ENCODE measurements around the gene ITGA4.
A peak's percentile ranks its signal among the peaks of the same experiment; 100 is the strongest.

Gene ITGA4

DNA sequence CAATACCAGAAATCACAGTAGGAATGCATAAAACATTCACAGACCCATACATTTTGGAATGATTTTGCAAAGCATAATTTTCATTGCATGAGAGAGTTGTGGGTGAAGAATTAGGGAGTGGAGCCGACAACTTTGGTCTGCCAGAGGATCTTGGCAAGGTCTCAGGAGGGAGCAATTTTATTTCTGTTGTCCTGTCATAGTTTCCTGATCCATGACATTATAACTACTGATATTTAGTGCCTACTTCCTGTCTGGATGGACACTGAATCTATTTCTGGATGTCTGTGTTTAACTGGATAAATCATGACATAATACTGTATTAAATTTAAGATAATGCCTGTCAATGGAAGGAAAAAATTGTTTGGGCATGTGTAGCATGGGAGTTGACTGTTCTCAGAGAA lies 2.4 kb downstream of the ITGA4 start:
- no peak for DNase-seq

DNA sequence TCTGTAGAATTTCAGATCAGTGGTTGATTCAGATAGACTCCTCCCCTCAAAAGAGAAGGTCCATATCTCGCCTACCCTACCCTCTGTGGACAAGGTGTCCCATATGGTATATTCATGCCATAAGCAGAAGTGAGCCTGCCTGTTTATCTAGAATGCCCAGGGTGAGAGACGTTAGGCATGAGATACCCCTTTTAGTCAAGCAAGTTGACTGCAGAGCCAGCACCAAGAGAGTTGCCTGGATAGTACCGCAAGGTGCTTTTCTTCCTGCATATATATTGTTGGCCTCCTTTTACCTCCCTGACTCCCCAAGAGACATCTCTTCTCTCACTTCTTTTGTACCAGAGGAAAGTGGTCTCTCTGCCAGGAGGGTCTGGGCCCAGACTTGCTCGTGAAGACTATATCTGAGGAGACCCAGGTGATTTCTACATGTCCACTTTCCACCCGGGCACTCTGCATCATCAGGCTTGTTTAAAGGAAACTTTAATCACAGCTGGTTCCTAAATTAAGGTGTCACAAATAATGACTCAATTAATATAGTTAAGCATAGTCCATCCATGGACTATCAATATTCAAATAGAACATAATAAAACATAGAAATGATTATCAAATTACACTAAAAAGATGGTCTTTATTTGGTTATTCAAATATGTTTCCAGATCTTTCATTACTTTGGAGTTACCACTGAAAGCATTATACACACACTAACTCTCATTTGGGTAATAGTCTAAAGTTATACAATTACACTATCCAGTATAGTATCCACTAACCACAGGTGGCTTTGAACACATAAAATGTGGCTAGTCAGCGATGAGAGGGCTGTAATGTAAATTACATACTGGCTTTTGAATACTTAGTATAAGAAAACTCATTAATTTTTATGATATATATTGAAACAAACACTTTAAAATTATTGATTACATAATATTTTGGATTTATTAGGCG lies 4.1 kb downstream of the ITGA4 start:
- DNase-seq: no peak

GRCh38 chr2:181462033-181462432 lies 4.8 kb downstream of the ITGA4 start:
- DNase-seq: no peak

GRCh38 chr2:181463588-181463987 lies 6.4 kb downstream of the ITGA4 start:
- DNase-seq: no peak

- no peak for DNase-seq
These were observed 7.8 kb downstream of the ITGA4 start for GRCh38 chr2:181464966-181465365.

DNA sequence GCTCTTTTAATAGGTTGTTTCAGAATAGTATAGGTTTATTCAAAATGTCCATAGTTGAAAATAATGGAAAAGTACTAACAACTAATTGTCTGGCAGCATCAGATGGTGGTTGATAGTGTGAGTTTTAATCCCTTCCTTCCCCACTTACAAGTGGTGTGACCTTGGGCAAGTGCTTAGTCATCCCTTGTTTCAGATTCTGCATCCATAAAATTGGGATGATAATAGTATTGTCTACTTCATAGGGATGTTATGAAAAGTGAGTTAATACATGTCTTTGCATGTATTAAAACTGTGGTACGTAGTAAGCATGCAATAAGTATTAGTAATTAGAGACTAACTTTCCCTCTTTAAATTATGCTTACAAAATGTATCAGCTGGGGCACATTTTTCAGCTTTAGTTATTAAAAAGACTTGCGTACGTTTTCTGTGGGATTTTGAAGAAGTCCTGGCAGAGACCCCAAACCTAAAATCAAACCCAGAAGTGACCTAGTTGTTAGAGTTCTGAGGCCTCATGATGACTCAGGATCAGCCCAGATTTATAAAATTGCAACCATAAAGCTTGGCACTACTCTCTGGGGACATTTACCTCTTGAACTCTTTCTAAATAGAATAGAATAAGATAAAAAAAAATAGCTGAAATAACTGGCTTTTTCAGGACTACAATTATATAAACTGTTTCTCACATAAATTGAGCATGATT lies 8.6 kb downstream of the ITGA4 start:
- DNase-seq: no peak

- peak; percentile 37 for DNase-seq
These were observed 9.7 kb downstream of the ITGA4 start for GRCh38 chr2:181466661-181467576.

DNA sequence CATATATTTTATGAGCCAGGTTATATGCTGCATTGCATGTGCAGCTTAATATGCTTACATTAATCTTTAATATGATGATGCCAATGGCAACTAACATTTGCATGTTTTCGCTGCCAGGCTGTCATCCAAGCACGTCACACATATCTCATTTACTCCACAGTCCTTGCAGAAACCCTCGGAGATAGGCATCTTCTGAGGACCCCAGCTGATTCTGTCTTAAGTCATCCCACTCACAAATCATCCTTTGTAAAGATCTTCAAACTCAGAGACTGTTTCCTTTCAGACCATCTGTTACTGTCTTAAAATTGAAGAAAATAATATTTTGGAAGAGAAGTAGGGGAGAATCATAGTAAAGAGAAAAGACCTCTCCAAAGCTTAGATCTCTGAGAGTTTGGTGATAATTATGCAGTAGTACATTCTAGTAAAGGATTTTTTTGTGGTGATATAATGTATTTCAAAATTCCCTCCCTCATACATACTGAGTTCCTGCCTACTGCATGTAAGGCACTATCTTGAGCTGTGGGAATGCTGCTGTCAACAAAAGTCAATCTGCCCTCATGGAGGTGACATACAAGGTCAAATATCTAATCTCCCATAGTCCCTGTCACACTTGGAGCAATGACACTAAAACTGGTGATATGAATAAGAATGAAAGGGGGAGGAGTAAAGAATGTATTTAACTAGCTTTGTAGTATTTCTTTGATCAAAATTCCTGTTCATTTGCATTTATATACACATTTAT lies 11.0 kb downstream of the ITGA4 start:
- DNase-seq: no peak

DNA sequence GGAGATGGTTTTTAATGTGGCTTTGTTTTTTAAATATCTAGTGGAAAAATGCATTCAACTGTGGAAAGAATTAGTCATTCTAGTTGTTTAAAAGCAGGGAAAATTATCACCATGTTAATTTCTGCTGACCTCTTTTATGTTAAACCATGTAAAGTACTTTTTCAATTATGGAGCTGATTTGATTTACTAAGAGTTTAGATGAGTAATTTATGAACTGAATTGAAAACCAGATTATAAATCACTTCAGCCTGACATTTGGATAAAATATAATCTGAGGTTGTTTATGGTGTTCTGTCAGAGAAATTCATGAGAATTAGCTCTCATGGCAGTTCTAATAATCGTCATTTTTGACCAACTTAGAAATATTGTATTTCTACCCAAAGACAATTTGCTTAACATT lies 11.6 kb downstream of the ITGA4 start:
- no peak for DNase-seq

- no peak for DNase-seq
These were observed 14.0 kb downstream of the ITGA4 start for GRCh38 chr2:181471226-181471625.

DNA sequence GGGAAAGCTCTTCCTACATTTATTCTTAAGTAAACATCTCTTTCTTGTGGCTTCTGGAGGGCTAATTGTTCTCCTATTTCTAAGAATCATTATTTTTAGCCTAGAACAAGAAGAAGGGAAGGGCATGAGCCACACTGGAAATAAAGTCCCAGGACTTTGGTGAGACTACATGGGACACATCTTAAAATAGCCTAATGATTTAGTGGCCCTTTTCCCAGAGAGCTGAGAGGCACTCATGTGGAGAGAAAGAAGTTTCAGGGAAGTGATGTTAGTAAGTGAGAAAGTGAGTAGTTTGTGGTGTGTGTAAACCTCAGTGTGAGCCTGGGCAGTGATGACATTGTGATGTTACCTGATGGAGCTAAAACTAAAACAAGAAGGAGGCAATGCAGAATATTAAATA lies 14.6 kb downstream of the ITGA4 start:
- no peak for DNase-seq

GRCh38 chr2:181472990-181473389 lies 15.8 kb downstream of the ITGA4 start:
- DNase-seq: no peak

DNA sequence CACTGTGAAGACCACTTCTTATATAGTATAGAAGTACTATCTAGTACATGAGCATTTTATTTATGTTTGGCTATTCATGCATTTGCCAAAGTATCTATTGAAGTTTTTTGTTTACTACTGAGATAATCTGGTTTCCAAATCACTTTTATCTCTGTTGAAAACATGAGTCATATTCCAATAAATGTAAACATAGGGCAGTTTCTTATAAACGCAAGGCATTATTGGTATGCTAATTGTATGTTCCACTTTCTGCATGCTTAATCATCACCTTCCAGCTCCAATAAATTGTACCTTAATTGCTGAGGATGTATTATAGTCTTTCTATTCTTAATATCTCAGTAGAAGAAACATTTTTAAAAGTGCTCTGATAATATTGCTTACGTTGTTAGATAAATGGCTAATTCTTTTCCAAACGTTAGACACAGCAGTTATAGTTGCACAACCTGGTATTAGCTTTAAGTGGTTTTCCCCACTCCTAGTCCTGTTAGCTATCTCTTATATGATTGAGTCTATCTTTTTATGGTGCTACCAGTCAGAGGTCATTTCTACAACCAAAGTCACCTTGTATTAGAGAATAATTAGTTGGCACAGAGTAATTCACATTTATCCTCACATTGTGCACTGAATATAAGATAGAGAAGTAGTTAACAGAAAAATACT lies 17.2 kb downstream of the ITGA4 start:
- DNase-seq: no peak

GRCh38 chr2:181483211-181483610 lies 26.0 kb downstream of the ITGA4 start:
- no peak for DNase-seq

- DNase-seq: peak; percentile 32
These were observed 26.7 kb downstream of the ITGA4 start for GRCh38 chr2:181483876-181484275.

- no peak for DNase-seq
These were observed 27.9 kb downstream of the ITGA4 start for GRCh38 chr2:181484851-181485637.

- DNase-seq: peak; percentile 92
These were observed 28.4 kb downstream of the ITGA4 start for GRCh38 chr2:181485638-181485946.

DNA sequence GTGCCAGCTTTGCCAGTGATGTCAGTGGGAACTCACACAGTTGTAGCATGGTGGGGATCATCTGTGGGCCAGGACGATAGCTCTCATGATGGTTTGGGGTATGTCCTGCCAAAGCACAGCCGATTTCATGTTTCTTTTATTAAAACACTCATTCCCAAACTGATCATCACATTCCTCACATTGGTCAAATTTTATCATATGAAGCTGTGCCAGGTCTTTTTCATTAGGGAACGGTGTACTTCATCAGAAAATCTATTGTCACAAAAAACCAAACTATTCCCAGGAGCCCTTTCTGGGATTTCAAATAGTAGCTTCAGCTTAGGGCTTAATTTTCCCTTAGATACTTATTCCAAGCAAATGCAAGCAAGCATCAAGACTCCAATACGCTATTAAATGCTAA lies 42.0 kb downstream of the ITGA4 start:
- DNase-seq: no peak

DNA sequence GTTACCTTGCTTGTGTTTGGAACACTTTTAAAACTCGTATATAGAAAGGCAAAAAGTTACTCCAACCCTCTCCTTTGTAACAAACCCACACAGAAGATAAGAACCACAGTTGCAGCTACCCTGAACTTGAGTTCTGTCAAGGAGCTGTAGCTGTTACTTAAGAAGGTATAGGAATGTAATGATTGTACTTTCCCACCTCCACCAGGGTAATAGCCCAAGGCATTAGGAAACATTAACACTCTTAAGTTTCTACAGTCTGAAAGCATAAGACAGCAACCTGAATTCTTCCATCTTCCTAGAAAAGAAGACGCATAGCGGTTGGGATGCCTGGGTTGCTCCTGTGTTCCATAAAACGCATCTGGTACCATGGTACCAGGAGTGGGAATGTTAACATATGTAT lies 43.0 kb downstream of the ITGA4 start:
- no peak for DNase-seq

DNA sequence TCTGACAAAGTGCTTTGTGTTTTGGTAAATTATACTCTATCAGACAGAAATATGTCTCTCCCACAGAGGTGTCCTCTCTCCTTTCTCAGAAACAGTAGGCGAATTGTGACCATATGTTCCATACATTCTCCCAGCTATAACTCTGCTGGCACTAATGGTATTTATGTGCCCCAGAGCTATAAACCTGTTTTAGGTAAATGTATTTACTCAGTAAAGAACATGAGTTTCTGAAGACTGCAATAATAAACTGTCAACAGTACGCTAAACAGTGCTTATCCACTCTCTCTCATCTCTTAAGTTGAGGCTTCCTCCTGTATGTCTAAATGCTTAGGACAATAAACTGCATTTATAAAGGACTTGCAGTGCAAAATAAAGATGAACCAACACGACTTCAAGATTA lies 58.5 kb downstream of the ITGA4 start:
- DNase-seq: no peak

- no peak for DNase-seq
These were observed 59.8 kb downstream of the ITGA4 start for GRCh38 chr2:181516992-181517391.

All from NCI-H748 treated with DMSO at 0.1 percent for 48 hours (cell line).